Smooth muscle cell (in vitro differentiated cells): ENCODE measurements around the gene DKKL1. TPM values are rescaled to one million over a fixed set of nuclear protein-coding genes. Genes with fewer than 3 reads are reported as not detected.

Source experiments
- DNase-seq: peaks from one replicate; lab custom pipeline; 2025; ENCODE audit not compliant: unreplicated experiment; lab: John Stamatoyannopoulos, UW
- H2AFZ ChIP-seq: fragments of 200-600 bp; sonication (generic); 2 replicates; pipeline ENCODE4 v1.6.0; 2016; ENCODE audit warnings: antibody characterized with exemption, low read depth, mild to moderate bottlenecking
- H3F3A ChIP-seq: fragments of 200-600 bp; sonication (generic); 2 replicates; pipeline ENCODE4 v1.6.0; 2017; ENCODE audit warnings: antibody characterized with exemption, low read depth
- H3K27ac ChIP-seq: fragments of 200-600 bp; sonication (generic); 2 replicates; pipeline ENCODE4 v1.5.1; 2016; ENCODE audit warnings: low read depth, mild to moderate bottlenecking
- H3K27me3 ChIP-seq: fragments of 200-600 bp; sonication (generic); 2 replicates; pipeline ENCODE4 v1.6.1; 2016; ENCODE audit warnings: low read depth, mild to moderate bottlenecking
- H3K36me3 ChIP-seq: fragments of 200-600 bp; sonication (generic); 2 replicates; pipeline ENCODE4 v1.5.1; 2016; ENCODE audit warnings: low read depth
- H3K4me1 ChIP-seq: fragments of 200-600 bp; sonication (generic); 2 replicates; pipeline ENCODE4 v1.5.1; 2016; ENCODE audit warnings: low read depth
- H3K4me2 ChIP-seq: fragments of 200-600 bp; sonication (generic); 2 replicates; pipeline ENCODE4 v1.6.0; 2016; ENCODE audit warnings: mild to moderate bottlenecking
- H3K4me3 ChIP-seq: fragments of 200-600 bp; sonication (generic); 2 replicates; pipeline ENCODE4 v1.5.1; 2016; ENCODE audit warnings: mild to moderate bottlenecking
- H3K79me2 ChIP-seq: fragments of 200-600 bp; sonication (generic); 2 replicates; pipeline ENCODE4 v1.6.0; 2016; ENCODE audit warnings: low read depth, mild to moderate bottlenecking
- H3K9ac ChIP-seq: fragments of 200-600 bp; sonication (generic); 2 replicates; pipeline ENCODE4 v1.6.0; 2016; ENCODE audit warnings: low read depth
- H3K9me3 ChIP-seq: fragments of 200-600 bp; sonication (generic); replicated peaks from 2 replicates; pipeline ENCODE4 v1.5.1; 2016; ENCODE audit warnings: low read depth
- H4K20me1 ChIP-seq: fragments of 200-600 bp; sonication (generic); 2 replicates; pipeline ENCODE4 v1.6.0; 2016; ENCODE audit warnings: low read depth
- CTCF ChIP-seq: fragments of 200-600 bp; sonication (generic); IDR thresholded peaks from 2 replicates; pipeline ENCODE4 v1.5.1; 2017; ENCODE audit warnings: borderline replicate concordance, mild to moderate bottlenecking, antibody characterized with exemption; ENCODE audit not compliant: insufficient read depth, poor library complexity, severe bottlenecking
- WGBS: methylation state at CpG from one replicate; pipeline ENCODE4 v1.1.7; 2016; ENCODE audit warnings: low lambda C conversion rate; 5-methylcytosine and 5-hydroxymethylcytosine counted together
- polyA plus RNA-seq: library from polyadenylated mRNA; unstranded; fragments of >200 nt; fragmentation: Nextera tagmentation; extraction: Ambion mirVana; gene quantifications from 2 replicates; pipeline ENCODE4 v1.2.1, GENCODE V29; 2016
- total RNA-seq: library from RNA; depleted of rRNA; stranded (reverse); fragments of >200 nt; gene quantifications from 2 replicates; pipeline ENCODE4 v1.2.3, GENCODE V29; 2014

DKKL1 gene
- total and polyA plus RNA-seq, 2 experiments from 2014 or later = 2.3 to 2.8 TPM

- H3F3A ChIP-seq = peaks cover 6% of the 10 kb centered on the region
- H3K79me2 ChIP-seq = peaks cover 41% of the 10 kb centered on the region
- no peak for TF ChIP-seq CTCF
- peaks cover 3% of the 10 kb centered on the region for H3K4me1 ChIP-seq
- H3K4me2 ChIP-seq = peak within 1 kb of the TSS; percentile 95
- peak within 1 kb of the TSS; percentile 75 for H2AFZ ChIP-seq
- H3K4me3 ChIP-seq = peak within 1 kb of the TSS; percentile 76
- no peaks in the 10 kb centered on the region for H3K27me3 ChIP-seq
- peak; percentile 59 for DNase-seq
- no peaks in the 10 kb centered on the region for H3K36me3 ChIP-seq
- WGBS = 2% methylated on average over 43 of the region's 52 CpGs
- H3K9ac ChIP-seq = peak within 1 kb of the TSS; percentile 96
- H3K9me3 ChIP-seq = no peaks in the 10 kb centered on the region
- H3K27ac ChIP-seq = peak within 1 kb of the TSS; percentile 97
- peaks cover 6% of the 10 kb centered on the region for H4K20me1 ChIP-seq
Measured at GRCh38 chr19:49362048-49362928, 1.4 kb upstream of the DKKL1 start, which contains the start of gene TEAD2. Gene TEAD2 (minus strand): TSS chr19:49362416. CDS start chr19:49360075, 2,341 bp downstream.

GRCh38 chr19:49362929-49363267, 779 bp upstream of the DKKL1 start:
- no peaks in the 10 kb centered on the region for H3K9me3 ChIP-seq
- H3K4me3 ChIP-seq = peak overlapping the region; percentile 76
- DNase-seq = peak; percentile 77
- peak overlapping the region; percentile 75 for H2AFZ ChIP-seq
- under 1% methylated on average over 14 of the region's 14 CpGs for WGBS
- peaks cover under 1% of the 10 kb centered on the region for H4K20me1 ChIP-seq
- H3K79me2 ChIP-seq = peaks cover 39% of the 10 kb centered on the region
- TF ChIP-seq CTCF = no peak
- H3K9ac ChIP-seq = peak overlapping the region; percentile 96
- H3K36me3 ChIP-seq = no peaks in the 10 kb centered on the region
- H3K27me3 ChIP-seq = no peaks in the 10 kb centered on the region
- H3K4me1 ChIP-seq = peaks cover 3% of the 10 kb centered on the region
- H3F3A ChIP-seq = peaks cover 6% of the 10 kb centered on the region
- H3K27ac ChIP-seq = peak overlapping the region; percentile 97
- peak overlapping the region; percentile 95 for H3K4me2 ChIP-seq

GRCh38 chr19:49364083-49364737, 533 bp downstream of the DKKL1 start:
- H3F3A ChIP-seq = peaks cover 6% of the 10 kb centered on the region
- no peaks in the 10 kb centered on the region for H4K20me1 ChIP-seq
- no peaks in the 10 kb centered on the region for H3K36me3 ChIP-seq
- DNase-seq = no peak
- peak overlapping the region; percentile 33 for H3K4me2 ChIP-seq
- H3K27ac ChIP-seq = no peak overlapping the region
- no peaks in the 10 kb centered on the region for H3K9me3 ChIP-seq
- 71% methylated on average over 26 of the region's 27 CpGs for WGBS
- H3K27me3 ChIP-seq = no peaks in the 10 kb centered on the region
- no peak overlapping the region for H2AFZ ChIP-seq
- H3K9ac ChIP-seq = no peak overlapping the region
- H3K79me2 ChIP-seq = peaks cover 28% of the 10 kb centered on the region
- H3K4me3 ChIP-seq = peak overlapping the region; percentile 76
- peaks cover 3% of the 10 kb centered on the region for H3K4me1 ChIP-seq
- no peak for TF ChIP-seq CTCF
